ENCODE measurements around the gene PRLR.

DNA sequence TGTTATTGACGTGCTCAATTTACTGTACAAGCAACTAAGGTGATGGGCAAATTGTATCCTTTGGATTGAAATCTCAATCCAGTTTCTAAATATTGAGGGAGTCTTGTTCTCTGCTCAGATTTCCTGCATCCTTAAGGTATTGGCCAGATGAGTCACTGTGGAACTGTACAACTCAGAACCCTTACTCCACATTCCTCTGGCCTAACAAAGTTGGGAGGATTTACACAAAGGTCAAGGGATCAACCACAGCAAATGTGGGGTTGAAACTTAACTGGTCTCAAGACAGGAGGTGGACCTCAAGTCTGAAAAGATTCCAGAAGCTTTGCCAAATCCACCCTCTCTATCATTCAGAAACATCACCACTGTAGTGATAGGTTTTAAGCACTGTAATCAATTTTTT lies 101.0 kb downstream of the PRLR start:
- TF ChIP-seq, protein P1, sequence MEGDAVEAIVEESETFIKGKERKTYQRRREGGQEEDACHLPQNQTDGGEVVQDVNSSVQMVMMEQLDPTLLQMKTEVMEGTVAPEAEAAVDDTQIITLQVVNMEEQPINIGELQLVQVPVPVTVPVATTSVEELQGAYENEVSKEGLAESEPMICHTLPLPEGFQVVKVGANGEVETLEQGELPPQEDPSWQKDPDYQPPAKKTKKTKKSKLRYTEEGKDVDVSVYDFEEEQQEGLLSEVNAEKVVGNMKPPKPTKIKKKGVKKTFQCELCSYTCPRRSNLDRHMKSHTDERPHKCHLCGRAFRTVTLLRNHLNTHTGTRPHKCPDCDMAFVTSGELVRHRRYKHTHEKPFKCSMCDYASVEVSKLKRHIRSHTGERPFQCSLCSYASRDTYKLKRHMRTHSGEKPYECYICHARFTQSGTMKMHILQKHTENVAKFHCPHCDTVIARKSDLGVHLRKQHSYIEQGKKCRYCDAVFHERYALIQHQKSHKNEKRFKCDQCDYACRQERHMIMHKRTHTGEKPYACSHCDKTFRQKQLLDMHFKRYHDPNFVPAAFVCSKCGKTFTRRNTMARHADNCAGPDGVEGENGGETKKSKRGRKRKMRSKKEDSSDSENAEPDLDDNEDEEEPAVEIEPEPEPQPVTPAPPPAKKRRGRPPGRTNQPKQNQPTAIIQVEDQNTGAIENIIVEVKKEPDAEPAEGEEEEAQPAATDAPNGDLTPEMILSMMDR (IDR thresholded peaks at IDR 0.05) = no peak
- TF ChIP-seq POLR2A (IDR thresholded peaks at IDR 0.05) = no peak

Data from body of pancreas (tissue), 4 donors.